GM19455 (cell line): Measurements from ENCODE around the gene ZNF862.
"Not testable (repeated sequence)": the region's sequence is repeated elsewhere in the genome, so short reads cannot be mapped to it uniquely, and the experiment has no call there.

Experiments used
- ATAC-seq: cut with Tn5 transposase; IDR thresholded peaks from one replicate; pipeline ENCODE4 v1.9.1; 2021; ENCODE audit not compliant: unreplicated experiment

The ZNF862 gene

DNA sequence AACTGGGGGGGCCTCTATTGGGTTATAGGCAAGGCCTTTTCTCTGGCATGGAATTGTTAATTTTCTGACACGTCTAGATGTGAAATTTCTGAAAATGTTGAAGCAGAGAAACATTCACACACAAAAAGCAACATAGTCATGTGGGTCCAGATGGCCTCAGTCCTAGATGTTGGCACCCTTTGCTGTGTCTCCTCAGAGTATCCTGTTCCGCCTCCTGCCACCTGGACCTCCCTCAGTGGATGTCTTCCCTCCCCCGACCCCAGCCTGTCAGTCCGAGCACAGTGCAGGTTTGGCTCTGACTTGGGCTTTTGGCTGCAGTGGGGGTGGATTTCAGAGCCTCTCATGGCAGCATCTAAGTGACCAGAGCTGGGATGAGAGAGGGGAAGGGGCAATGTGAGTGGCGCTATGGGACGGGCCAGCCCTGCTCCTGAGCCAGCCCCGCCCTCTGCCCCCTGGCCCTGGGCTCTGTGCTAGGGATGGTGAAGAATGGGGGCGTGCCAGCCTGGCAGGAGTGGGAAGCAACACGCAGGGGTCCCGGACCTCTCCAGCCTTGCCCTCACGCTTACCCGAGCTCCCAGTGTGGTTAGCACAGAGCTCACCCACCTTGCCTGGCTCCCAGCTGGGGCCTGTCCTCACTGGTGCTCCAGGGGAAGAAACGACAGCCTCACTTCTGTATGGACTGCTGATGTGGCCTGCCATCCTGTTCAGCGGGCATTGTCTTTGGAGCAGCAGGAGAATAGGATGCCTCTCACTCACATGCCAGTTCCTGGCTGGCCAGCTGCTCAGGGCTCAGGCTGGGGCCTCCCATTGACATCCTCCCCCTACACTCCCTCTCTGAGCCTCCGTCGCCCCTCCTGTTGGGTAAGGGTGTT is 41.8 kb downstream of the ZNF862 start:
- no peak for ATAC-seq

DNA sequence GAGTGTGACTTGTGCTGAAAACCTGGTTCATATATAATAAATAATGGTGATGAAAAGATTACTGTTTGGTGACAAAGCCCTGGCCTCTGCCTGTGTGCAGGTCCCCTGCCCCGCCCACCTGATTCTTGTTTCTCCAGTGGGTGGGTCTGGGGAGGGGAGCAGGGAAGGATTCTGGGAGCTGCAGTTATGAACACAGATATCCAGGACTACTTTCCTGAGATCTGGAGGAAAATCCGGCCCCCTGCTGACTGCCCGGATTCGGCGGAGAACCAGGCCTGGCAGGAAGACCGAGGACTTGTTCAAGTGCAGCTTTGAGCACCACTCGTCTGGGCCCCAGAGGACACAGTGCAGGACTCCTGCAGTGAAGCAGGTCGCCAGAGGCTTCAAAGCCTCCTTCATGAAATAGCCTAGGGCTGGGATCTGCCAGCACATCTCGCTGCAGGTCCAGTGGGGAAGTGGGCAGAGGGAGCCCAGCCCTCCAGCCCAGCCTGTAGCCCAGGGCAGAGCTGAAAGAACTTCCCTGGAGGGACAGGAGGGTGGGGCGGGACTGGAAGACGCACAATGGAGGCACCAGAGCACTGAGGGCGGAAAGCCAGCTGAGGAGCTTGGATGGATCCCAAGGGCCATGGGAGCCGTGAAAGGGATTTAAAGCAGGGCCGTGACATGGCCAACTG is 42.6 kb downstream of the ZNF862 start:
- no peak for ATAC-seq

DNA sequence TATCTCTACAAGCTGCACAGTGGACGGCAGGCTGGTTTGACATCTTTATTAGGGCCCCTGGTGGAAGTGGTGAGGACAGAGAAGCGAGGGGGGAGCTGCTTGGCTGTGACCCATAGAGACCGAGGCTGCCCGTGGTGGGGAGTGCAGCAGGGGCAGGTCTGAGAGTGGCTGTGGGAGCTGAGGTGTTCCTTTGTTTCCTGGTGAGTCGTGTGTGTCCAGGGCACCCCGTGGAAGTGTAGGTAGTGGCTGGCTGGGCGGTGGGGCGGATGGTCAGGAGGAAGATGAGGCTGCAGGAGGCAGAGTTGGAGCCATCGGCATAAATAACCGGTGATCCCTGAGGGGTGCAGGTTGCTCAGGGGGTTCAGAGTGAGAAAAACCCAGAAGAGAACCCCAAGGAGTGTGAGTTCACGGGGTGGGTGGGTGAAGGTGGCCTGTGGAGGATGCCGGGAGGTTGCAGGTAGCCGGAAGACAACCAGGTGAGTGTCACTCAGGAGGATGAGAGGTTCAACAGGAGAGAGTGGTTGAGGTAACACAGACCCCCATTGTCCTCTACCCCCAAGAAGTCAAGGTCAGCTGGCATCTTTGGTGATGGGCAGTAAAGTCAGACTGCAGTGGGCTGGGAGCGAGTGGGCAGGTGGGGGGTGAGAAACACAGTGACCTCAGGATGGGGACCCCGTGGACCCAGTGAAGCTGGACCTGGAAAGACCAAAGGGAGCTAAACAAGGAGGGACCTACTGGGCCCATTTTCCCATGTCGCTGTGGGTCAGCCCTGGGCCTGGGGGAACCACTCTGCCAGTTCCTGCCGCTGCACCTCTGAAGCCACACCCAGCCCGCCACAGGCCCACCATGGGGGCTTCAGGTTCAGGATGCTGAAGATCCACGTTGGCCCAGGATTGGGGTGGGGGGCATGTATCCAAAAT is 43.4 kb downstream of the ZNF862 start:
- ATAC-seq: no peak

DNA sequence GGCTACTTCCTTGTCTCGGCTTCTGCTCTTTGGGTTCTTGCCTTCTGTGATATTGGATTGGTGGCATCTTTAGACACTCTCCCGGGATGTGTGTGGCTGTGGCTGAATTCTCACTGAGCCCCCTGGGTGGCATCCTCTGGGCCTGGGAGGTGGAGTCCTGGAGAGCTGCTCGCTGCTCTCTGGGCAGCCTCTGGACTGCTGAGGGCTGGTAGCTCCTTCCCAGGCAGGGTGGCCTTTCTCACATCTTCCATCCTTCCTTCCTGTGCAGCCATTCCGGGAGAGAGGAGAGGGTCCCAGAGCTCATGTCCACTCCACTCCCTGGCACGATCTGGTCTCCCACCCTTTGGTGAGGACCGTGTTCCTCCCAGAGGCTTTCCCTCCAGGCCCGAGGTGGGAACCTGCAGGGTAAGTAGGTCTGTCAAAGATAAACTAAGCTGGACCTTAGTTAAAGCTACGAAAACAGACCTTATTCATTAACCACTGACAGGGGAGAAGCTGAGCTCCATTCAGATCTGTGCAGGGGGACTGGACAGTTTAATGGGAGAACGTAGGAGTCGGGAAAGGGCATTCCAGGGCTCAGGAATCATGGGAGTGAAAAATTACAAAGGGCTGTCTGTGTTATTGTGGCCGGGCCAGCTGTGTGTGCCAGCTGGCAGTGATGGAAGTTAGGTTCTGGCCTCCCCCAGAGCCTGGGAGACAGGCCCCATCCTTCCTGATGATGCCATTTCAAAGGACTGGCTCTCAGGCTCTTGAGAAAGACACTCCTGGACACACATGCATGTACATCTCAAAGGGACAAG is 44.3 kb downstream of the ZNF862 start:
- no peak for ATAC-seq

DNA sequence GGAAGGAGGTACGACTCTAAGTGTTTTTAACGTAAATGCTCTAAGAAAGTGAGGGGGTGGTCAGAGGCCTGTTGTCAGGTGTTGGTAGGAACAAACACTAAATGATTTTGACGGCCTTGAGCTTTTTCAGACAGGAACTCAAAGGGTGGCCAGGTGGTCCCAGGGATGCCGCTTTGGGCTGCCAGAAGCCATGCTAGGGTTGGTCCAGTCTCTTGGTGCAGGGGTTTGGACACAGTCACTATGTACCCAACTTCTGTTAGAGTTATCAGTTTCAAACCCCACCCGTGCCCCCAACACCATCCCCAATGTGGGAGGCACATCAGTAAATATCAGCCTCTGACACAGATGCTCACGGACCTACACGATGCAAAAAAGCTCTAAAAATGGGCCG is 44.9 kb downstream of the ZNF862 start:
- no peak for ATAC-seq

DNA sequence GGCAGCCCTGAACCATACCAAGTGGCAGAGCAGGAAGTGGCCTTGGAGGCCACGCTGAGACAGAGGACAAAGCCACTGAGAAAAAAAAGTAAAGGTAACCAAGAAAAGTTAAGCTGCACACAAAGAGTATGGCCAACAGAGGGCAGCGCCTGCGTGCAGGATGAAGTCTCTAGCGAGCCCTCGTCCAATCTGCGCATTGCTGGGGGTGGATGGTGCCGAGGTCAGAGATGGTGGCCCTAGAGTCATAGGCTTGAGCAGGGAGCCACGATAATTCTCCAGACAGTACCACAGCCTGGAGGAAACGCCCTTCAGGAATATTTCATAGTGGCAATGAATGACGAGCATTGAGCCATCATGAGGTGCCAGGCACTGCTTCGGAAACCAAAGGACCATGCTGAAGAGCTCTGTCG is 45.3 kb downstream of the ZNF862 start:
- ATAC-seq: no peak

DNA sequence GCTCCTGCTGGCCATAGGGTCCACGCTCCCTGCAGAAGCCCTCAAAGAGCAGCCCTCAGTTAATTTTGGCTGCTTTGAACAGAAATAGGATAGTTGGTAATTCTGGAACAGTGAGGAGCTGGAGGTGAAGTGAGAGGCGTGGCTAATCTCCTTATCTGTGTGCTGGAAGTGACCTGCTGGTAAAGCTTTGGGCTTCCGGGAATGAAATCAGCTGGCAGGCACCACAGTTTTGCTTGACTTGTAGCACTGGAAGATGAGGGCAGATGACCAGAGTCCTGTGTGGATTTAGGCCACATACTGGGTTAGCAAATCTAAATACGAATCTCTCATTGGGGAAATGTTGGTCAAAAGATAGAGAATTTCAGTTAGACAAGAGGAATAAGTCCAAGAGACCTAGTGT is 45.8 kb downstream of the ZNF862 start:
- no peak for ATAC-seq

DNA sequence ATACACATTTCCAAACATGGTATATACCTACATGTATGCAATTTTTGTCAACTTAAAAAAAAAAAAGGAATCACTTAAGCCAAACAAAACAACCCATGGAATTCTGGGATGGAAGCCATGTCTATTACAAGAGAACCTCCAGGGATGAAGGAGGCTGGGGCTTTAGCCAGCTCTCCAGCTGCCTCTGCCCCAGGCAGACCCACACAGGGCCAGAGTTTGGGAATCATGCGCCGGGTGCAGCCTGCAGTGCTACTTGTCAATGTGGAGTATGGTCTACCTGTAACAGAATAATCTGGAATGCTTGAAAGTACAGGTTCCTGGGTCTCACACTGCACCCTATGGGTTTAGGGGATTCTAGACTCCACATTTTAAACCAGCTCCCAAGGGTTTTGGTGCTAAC is 46.4 kb downstream of the ZNF862 start:
- no peak for ATAC-seq

DNA sequence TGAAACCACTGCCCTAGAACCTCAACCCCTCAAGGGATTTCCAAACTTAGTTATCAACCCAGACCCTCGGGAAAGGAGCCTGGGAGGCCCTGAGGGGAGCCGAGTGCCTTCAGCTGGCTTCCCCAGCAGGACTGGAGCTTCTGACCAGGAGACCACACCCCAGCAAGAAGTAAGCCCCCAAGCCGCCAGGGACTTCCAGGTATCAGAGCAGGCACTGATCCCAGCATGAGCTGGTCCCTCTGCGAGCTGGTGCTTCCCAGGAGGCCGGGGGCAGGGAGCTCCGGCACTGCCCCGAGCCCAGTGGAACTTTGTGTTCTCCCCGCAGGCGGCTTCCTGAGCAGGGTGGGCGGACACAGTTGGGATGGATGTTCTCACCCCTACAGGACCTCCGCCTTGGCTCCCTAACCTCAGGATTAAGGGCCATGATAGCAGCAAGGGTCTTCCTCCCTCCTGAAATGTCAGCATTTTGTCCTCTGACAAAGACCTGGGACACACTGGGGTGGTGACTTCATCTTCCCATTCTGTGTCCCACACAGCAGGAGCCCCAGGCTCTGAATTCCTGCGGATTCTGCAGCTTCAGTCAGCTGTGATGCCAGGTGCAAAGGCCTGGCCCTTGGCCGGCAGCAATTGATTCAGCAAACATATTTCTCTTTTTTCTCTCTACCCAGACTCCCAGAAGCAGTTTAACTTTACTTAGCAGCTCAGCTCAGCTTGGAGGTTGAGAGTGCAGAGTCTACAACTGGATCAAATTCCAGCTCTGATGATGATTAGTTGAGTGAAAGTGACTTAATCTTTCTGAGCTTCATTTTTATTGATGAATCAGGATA is 47.2 kb downstream of the ZNF862 start:
- ATAC-seq: no peak

DNA sequence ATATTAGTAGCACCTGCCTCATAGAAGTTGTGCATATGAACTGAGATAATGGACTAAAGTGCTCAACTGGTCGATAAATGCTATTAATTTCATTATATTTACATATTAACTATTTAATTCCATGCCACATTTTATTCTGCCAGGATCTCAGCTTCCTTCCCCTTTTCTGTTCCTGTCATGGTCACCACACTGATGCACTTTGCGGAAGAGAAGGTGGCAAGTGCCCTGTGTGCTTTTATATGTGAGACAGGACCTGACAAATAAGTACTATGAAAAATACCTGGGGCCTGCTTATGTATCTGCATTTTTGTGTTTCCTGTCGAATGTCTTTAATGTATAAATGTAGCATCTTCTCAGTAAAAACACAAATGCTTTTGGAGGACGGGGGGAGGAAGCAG is 47.8 kb downstream of the ZNF862 start:
- no peak for ATAC-seq

DNA sequence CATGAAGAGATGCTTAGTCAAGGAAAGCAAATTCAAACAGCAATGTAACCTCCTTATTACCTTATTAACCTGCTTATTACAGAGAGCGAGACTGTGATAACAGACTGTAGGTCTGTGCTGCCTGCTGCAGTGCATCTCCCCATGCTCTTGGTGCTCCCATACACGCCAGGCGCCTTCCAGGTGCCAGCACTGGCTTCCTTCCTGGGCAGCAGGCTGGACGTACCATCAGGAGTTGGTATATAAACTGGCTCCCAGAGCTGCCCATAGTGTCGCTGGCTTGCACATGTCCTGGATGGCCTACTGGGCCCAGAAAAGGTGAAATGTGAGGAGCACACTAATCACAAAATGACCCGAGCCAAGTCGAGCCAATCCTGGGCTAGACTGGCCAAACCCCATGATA is 49.1 kb downstream of the ZNF862 start:
- no peak for ATAC-seq

DNA sequence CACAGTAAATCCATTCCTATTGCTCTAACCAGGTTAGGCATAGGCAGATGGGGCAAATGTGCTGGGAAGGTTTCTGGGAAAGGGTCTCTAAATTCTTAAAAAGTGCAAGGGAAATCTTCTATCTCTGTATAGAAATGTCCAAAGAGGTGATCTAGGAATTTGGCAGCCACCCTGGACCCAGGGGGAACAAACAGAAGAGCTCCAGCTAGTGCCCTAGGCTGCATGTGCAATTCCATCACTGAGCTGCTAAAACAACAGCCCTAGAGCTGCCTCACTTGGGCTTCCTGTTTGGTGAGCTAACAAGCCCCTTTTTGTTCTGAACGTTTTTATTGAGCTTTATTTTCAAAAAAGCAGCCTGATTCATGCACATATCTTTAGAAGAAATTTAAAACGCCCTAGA is 52.5 kb downstream of the ZNF862 start:
- ATAC-seq: not testable (repeated sequence)

DNA sequence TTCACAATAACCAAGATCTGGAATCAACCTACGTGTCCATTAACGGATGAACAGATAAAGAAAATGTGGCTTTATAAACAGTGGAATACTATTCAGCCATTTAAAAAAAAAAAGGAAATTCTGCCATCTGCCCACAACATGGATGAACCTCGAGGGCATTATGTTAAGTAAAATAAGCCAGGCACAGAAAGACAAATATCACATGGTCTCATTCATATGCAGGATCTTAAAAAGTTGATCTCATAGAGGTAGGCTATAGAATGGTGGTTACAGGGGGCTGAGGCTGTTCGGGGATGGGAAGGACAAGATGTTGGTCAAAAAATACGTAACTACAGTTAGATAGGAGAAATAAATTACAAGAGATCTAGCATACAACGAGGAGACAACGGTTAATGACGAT is 56.8 kb downstream of the ZNF862 start:
- not testable (repeated sequence) for ATAC-seq

DNA sequence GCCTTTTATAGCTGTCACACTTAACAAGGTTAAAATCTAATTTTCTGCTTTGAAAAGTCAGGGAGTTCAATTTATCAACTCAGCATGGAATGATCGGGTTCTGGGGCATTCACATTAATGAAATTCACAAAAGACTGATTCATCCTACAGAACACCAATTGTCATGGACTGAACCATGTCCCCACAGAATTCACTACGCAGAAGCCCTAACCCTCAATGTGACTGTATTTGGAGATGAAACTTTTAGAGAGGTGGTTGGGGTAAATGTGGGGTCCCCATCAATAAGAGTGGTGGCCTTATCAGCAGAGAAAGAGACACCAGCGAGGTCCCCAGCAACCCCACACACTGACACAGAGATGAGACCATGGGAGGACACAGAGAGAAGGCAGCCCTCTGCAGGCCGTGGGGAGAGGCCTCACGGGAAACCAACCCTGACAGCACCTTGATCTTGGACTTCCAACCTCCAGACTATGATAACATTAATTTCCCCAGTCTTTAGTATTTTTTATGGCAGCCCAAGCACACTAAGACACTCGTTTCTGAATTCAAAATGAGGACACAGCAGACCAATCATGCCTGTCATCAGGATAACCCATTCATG is 69.7 kb downstream of the ZNF862 start:
- ATAC-seq: not testable (repeated sequence)

DNA sequence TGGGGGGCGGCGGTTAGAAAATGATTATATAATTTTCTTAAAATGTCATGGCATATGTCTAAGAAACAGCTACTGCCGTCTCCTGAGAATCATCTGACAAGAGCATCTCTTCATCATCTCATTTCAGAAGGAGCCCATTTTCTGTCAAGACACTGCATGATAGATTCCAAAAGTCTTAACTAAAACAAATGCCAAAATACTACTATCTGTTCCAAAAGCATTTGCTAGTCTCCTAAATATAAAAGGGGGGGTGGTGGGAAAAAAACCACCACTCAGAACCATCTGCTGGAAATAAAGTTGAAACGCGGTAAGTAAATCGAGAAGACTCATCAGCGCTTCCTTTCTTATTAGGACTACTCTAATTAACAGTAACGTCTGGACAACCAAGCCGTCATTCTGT is 72.0 kb downstream of the ZNF862 start:
- not testable (repeated sequence) for ATAC-seq

DNA sequence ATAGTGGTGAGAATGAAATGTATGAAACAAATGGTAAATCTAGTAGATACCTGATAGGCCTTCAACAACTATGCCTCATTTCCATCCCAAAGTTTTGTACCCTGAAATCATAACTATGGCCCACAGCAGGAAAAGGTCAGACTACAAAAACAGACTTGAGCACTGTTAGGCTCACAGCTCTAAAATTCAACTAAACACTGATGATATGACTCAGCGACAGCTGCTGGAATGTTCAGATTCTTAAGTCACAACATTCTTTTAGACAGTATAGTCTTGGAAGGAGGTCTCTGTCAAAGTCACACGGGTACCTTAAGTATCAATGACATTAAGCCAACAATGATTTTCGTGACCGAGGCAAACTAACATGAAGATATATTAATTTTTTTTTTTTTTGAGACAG is 74.0 kb downstream of the ZNF862 start:
- not testable (repeated sequence) for ATAC-seq
